ENCODE results near the gene MIF. TPM values are rescaled to one million over a fixed set of nuclear protein-coding genes. Genes with fewer than 3 reads are reported as not detected.

The MIF gene
- total RNA-seq, 2 experiments from 2014 or later, result 716 to 730 TPM

DNA sequence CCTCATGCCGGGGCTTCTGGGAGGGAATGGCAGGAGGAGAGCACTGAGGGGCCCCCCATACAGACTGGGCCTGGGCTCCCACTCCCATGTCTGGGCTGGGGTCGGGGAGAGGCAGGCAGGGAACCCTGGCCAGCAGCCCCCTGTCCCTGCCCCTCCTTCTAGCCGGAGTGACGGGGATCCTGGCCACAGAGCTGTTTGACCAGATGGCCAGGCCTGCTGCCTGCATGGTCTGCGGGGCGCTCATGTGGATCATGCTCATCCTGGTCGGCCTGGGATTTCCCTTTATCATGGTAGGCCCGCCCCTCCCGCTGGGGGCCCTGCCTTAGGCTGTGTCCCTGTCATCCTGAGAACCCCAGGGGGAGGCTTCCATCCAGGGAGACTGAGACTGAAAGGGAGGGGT lies 10.0 kb upstream of the MIF start:
- CTCF ChIA-PET, result interaction anchor here (1.9 to 4.1 kb wide), 2 partner anchors 10 to 19 kb away, joined by 4 to 23 read pairs; partner anchors contain the start of gene MIF
- no peaks in the 10 kb centered on the region for H3K27me3 Mint-ChIP-seq
- H3K36me3 Mint-ChIP-seq (ENCODE audit: low read depth), result no peaks in the 10 kb centered on the region
- H3K9me3 Mint-ChIP-seq, result no peaks in the 10 kb centered on the region
- no peak overlapping the region for H3K4me3 Mint-ChIP-seq
- H3K27ac Mint-ChIP-seq, result no peak overlapping the region
- H3K4me1 Mint-ChIP-seq, result no peaks in the 10 kb centered on the region
- POLR2A ChIA-PET, result no interaction called here
- DNase-seq, result no peak

DNA sequence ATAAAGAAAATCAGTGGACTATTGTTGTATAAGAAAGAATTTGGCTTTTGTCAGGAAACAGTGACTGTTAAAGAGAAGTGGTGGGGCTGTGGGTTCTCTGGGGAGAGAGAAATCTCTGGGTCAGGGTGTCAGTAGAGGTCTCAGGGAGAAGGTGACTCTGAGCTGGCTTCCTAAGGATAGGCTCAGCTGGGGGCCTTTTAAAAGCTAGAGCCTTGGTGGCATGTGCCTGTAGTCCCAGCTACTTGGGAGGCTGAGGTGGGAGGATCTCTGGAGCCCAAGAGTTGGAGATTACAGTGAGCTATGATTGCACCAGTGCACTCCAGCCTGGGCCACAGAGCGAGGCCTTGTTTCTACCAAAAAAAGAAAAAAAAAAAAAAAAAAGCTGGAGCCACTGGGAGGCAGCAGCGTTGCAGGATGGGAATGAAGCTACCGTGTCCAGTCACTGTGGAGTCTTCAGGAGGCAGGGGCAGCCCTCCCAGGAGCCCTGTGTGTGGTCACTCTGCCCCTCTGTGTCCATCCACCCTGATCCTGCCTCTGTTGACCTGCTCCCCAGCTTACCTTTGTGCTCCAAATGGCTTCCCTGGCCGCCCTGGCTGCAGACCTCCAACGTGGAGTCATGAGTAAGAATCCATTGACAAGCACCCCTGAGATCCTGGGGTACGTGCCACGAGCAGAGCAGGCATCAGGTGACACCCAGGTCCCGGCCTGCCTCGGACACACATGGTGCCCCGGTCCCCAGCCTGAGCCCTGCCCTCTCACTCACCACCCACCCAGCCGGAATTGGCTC lies 5.4 kb upstream of the MIF start:
- DNase-seq, result no peak
- H3K36me3 Mint-ChIP-seq (ENCODE audit: low read depth), result no peaks in the 10 kb centered on the region
- H3K9me3 Mint-ChIP-seq, result no peaks in the 10 kb centered on the region
- H3K27me3 Mint-ChIP-seq, result no peaks in the 10 kb centered on the region
- H3K4me1 Mint-ChIP-seq, result peaks cover 11% of the 10 kb centered on the region
- no peak overlapping the region for H3K27ac Mint-ChIP-seq
- H3K4me3 Mint-ChIP-seq, result no peak overlapping the region
- ChIA-PET CTCF (interaction anchor here (1.3 kb wide), 1 partner anchor 25 kb away, joined by 4 read pairs; no protein-coding TSS in a partner anchor), POLR2A (interaction anchor here (0.6 kb wide), 1 partner anchor 304 kb away, joined by 3 read pairs; no protein-coding TSS in a partner anchor)

DNA sequence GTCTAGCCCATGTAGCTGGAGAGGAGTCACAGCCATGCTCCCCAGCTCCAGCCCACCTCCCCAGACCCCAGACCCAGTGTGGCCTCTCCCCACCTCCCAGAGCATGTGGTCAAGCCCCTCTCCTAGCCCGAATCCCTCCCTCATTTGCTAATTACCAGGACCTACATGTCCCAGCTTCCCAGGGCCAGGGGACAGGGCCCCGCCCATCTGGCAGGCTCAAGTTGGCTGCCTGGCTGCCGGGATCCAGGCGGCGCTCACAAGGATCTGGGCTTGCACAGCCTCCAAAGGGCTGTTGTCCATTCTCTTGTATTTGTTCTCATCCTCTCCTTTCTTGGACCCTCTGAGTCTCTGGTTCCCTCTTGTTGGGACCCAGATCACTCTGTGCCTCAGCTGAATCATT lies 4.6 kb upstream of the MIF start:
- H3K9me3 Mint-ChIP-seq, result no peaks in the 10 kb centered on the region
- ChIA-PET POLR2A (no interaction called here), CTCF (interaction anchor here (1.2 to 1.4 kb wide), 3 partner anchors 26 to 267 kb away, joined by 4 read pairs; partner anchors contain the start of gene SLC2A11)
- no peaks in the 10 kb centered on the region for H3K27me3 Mint-ChIP-seq
- peaks cover 2% of the 10 kb centered on the region for H3K36me3 Mint-ChIP-seq (ENCODE audit: low read depth)
- no peak overlapping the region for H3K27ac Mint-ChIP-seq
- H3K4me1 Mint-ChIP-seq, result peaks cover 12% of the 10 kb centered on the region
- no peak overlapping the region for H3K4me3 Mint-ChIP-seq
- DNase-seq, result no peak

DNA sequence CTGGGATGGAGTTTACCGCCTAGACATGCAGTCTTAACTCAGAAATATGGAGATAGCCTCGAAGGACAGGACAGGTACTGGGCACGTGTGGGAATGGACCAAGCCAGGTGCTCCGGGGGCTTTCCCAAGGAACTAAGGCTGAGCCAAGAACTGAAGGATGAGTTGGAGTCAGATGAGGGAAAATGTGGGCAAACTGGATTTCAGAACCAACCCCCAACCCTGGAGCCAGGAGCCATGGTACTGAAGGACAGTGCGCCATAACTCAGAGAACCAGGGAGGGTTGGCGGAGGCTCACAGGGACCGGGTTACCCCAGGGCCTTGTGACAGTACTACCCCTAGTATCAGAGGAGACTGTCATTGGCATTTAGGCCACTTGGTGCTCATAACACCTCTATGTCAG lies 2.5 kb upstream of the MIF start:
- Mint-ChIP-seq H3K4me1 (peaks cover 24% of the 10 kb centered on the region), H3K27ac (no peak overlapping the region), H3K4me3 (no peak overlapping the region), H3K9me3 (no peaks in the 10 kb centered on the region), H3K27me3 (no peaks in the 10 kb centered on the region), H3K36me3 (ENCODE audit: low read depth) (peaks cover 13% of the 10 kb centered on the region)
- no peak for DNase-seq
- ChIA-PET CTCF (no interaction called here), POLR2A (no interaction called here)

DNA sequence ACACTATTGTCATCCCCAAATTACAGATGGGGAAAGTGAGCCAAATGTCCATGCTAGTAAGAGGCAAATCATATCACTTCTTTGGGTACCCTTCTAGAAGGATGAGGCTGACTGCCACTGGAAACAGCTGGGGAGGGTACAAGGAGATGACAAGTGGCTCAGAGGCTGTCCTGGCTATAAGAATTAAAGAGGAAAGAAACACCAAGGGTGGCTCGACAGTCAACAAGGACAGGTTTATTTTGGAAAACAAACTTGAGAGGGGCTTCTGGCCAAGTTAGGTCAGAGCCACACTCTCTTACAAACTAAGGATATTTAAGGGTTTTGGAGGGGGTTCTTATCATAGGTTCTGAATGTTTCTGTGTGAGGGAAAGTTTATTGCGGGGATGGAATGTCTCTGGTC lies 2.1 kb upstream of the MIF start:
- no peaks in the 10 kb centered on the region for H3K9me3 Mint-ChIP-seq
- no peaks in the 10 kb centered on the region for H3K27me3 Mint-ChIP-seq
- H3K27ac Mint-ChIP-seq, result peak overlapping the region; percentile 98
- peaks cover 27% of the 10 kb centered on the region for H3K4me1 Mint-ChIP-seq
- no peak overlapping the region for H3K4me3 Mint-ChIP-seq
- DNase-seq, result no peak
- ChIA-PET CTCF (interaction anchor here (2.9 kb wide), 1 partner anchor 18 kb away, joined by 24 read pairs; no protein-coding TSS in a partner anchor), POLR2A (no interaction called here)
- peaks cover 17% of the 10 kb centered on the region for H3K36me3 Mint-ChIP-seq (ENCODE audit: low read depth)

DNA sequence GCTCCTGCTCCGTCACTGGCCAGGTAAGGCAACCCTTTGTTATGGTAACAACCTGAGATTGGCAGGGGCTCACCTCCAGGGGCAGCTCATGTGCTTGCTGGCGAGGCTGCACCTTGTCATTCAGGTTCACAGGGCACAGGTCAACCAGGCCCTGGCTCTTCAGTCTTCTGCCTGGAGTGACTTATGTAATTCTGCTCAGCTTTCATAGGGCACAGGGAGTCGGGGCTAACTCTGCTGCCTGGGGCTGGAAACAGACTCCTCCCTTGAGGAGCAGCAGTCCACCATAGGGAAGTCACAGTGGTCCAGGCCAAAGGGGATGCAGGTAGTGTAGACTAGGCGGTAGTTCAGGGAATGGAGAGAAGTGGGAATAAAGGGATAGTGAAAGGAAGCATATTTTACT lies 1.5 kb upstream of the MIF start:
- CTCF ChIA-PET, result interaction anchor here (2.9 kb wide), 1 partner anchor 18 kb away, joined by 24 read pairs; no protein-coding TSS in a partner anchor
- peaks cover 30% of the 10 kb centered on the region for H3K4me1 Mint-ChIP-seq
- DNase-seq, result no peak
- H3K9me3 Mint-ChIP-seq, result no peaks in the 10 kb centered on the region
- H3K27me3 Mint-ChIP-seq, result no peaks in the 10 kb centered on the region
- H3K27ac Mint-ChIP-seq, result peak overlapping the region; percentile 98
- peaks cover 21% of the 10 kb centered on the region for H3K36me3 Mint-ChIP-seq (ENCODE audit: low read depth)
- POLR2A ChIA-PET, result no interaction called here
- peak overlapping the region; percentile 95 for H3K4me3 Mint-ChIP-seq

DNA sequence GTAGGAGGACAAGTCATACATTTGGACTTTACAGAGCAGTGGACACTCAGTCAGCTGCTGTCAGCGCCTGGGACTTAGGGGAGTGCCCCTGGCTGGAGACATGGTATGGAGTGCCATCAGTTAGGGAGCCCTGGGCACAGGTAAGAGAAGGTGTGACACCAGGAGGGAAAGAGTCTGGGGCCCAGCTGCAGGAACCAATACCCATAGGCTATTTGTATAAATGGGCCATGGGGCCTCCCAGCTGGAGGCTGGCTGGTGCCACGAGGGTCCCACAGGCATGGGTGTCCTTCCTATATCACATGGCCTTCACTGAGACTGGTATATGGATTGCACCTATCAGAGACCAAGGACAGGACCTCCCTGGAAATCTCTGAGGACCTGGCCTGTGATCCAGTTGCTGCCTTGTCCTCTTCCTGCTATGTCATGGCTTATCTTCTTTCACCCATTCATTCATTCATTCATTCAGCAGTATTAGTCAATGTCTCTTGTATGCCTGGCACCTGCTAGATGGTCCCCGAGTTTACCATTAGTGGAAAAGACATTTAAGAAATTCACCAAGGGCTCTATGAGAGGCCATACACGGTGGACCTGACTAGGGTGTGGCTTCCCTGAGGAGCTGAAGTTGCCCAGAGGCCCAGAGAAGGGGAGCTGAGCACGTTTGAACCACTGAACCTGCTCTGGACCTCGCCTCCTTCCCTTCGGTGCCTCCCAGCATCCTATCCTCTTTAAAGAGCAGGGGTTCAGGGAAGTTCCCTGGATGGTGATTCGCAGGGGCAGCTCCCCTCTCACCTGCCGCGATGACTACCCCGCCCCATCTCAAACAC lies 850 bp upstream of the MIF start:
- DNase-seq, result no peak
- Mint-ChIP-seq H3K27me3 (no peaks in the 10 kb centered on the region), H3K4me1 (peaks cover 34% of the 10 kb centered on the region), H3K27ac (peak overlapping the region; percentile 98), H3K36me3 (ENCODE audit: low read depth) (peaks cover 23% of the 10 kb centered on the region), H3K4me3 (peak overlapping the region; percentile 95), H3K9me3 (no peaks in the 10 kb centered on the region)
- POLR2A ChIA-PET, result interaction anchor here (0.5 to 1.6 kb wide), 5 partner anchors 10 to 156 kb away, joined by 4 to 8 read pairs (median 4); partner anchors contain the start of gene SLC2A11
- CTCF ChIA-PET, result interaction anchor here (0.6 to 2.9 kb wide), 24 partner anchors 10 to 320 kb away, joined by 3 to 24 read pairs (median 5); partner anchors contain the start of genes CABIN1 and SLC2A11

DNA sequence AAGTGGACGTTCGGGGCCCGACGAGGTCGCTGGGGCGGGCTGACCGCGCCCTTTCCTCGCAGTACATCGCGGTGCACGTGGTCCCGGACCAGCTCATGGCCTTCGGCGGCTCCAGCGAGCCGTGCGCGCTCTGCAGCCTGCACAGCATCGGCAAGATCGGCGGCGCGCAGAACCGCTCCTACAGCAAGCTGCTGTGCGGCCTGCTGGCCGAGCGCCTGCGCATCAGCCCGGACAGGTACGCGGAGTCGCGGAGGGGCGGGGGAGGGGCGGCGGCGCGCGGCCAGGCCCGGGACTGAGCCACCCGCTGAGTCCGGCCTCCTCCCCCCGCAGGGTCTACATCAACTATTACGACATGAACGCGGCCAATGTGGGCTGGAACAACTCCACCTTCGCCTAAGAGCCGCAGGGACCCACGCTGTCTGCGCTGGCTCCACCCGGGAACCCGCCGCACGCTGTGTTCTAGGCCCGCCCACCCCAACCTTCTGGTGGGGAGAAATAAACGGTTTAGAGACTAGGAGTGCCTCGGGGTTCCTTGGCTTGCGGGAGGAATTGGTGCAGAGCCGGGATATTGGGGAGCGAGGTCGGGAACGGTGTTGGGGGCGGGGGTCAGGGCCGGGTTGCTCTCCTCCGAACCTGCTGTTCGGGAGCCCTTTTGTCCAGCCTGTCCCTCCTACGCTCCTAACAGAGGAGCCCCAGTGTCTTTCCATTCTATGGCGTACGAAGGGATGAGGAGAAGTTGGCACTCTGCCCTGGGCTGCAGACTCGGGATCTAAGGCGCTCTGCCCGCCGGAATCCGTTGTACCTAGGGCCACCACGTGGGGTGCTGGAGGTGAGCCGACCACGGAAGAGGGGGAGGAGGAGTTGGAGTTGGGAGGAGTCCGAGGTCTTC lies 771 bp downstream of the MIF start:
- Mint-ChIP-seq H3K36me3 (ENCODE audit: low read depth) (peaks cover 23% of the 10 kb centered on the region), H3K27ac (peak overlapping the region; percentile 98), H3K4me3 (peak overlapping the region; percentile 95), H3K9me3 (no peaks in the 10 kb centered on the region), H3K4me1 (peaks cover 34% of the 10 kb centered on the region), H3K27me3 (no peaks in the 10 kb centered on the region)
- ChIA-PET CTCF (interaction anchor here (0.7 to 2.9 kb wide), 28 partner anchors 9 to 318 kb away, joined by 3 to 24 read pairs (median 5); partner anchors contain the start of genes CABIN1, DRICH1, SLC2A11 and ZNF70), POLR2A (interaction anchor here (0.6 to 1.6 kb wide), 4 partner anchors 14 to 260 kb away, joined by 4 to 8 read pairs (median 6); partner anchors contain the start of gene SLC2A11)
- DNase-seq, result peak; percentile 77

DNA sequence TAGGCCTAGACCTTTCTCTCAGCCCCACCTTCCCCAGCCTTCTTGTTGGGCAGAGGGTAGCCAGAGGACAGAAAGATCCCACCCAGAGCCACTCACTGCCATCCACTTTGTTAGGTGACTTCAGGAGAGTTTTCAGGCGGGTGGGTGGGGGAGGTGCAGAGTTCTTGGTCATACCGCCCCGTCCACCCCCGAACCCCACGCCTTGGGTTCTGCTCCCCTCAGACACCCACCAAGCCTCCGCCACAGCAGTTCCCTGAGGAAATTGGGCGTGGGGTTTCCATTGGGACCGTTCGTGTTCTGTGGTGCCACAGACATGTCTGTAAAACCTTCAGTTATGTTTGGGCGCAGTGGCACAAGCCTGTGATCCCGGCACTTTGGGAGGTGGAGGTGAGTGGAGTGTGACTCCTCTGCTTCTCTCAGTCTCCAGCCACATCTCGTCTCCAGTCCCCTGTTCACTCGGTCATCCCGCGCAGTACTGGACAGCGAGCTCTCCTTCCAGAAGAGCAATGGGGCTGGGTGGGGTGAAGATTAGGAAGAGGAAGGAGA lies 1.5 kb downstream of the MIF start:
- POLR2A ChIA-PET, result no interaction called here
- Mint-ChIP-seq H3K27ac (peak overlapping the region; percentile 98), H3K4me1 (peaks cover 34% of the 10 kb centered on the region), H3K4me3 (peak overlapping the region; percentile 95), H3K36me3 (ENCODE audit: low read depth) (peaks cover 23% of the 10 kb centered on the region), H3K9me3 (no peaks in the 10 kb centered on the region), H3K27me3 (no peaks in the 10 kb centered on the region)
- DNase-seq, result no peak
- CTCF ChIA-PET, result interaction anchor here (1.0 kb wide), 1 partner anchor 15 kb away, joined by 4 read pairs; no protein-coding TSS in a partner anchor

DNA sequence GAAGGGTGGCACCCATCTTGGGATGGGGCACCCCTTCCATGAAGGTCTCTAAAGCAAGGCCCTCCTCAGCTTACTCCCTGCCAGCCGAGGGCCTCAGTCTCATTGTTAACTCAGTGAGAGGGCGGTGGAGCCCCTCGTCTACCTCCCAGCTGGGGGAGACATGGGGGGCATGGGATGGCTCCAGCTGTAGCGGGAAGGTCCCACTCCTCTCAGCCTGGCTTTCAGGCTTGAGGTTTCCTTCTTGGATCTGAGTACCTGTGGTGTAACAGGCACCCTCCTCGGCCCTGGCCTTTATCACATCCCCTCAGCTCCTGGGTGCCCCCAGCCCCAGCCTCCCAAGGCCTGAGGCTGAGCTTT lies 2.0 kb downstream of the MIF start:
- H3K4me1 Mint-ChIP-seq, result peaks cover 34% of the 10 kb centered on the region
- no peaks in the 10 kb centered on the region for H3K27me3 Mint-ChIP-seq
- peak overlapping the region; percentile 95 for H3K4me3 Mint-ChIP-seq
- H3K36me3 Mint-ChIP-seq (ENCODE audit: low read depth), result peaks cover 23% of the 10 kb centered on the region
- POLR2A ChIA-PET, result no interaction called here
- CTCF ChIA-PET, result interaction anchor here (1.0 kb wide), 1 partner anchor 14 kb away, joined by 4 read pairs; no protein-coding TSS in a partner anchor
- no peak for DNase-seq
- H3K27ac Mint-ChIP-seq, result no peak overlapping the region
- no peaks in the 10 kb centered on the region for H3K9me3 Mint-ChIP-seq

DNA sequence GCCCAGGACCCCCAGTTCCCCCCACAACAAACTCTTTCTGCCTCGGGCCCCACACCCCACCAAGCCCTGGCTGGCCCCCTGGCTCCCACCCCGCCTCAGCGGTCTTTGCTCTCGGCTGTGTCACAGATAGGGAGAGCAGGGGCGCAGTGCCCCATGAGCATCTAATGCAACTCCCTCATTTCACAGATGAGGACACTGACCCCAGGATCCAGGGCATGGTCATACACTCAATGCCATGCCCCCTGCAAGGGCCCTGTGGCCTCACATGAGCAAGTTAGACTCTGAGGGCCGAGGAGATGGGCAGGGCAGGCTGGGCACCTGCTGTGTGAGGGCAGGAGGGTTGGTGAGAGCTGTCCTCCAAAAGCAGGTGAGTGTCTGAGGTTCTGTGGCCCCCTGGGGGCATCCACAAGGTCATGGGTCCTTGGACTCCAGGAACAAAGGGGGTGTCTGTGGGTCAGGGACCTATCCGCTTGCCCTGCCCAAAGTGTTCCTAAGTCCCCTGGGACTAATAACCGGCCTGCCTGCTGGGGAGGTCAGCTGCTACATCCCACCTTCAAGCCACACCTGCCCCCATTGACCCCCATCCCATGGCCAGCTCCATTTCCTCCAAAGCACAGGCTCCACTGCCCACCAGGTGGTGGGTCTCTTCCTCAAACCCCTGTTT lies 2.5 kb downstream of the MIF start:
- no peak for DNase-seq
- ChIA-PET CTCF (interaction anchor here (1.0 kb wide), 1 partner anchor 14 kb away, joined by 4 read pairs; no protein-coding TSS in a partner anchor), POLR2A (no interaction called here)
- H3K27ac Mint-ChIP-seq, result peak overlapping the region; percentile 4
- H3K4me3 Mint-ChIP-seq, result peak overlapping the region; percentile 22
- H3K9me3 Mint-ChIP-seq, result no peaks in the 10 kb centered on the region
- peaks cover 34% of the 10 kb centered on the region for H3K4me1 Mint-ChIP-seq
- H3K27me3 Mint-ChIP-seq, result no peaks in the 10 kb centered on the region
- peaks cover 23% of the 10 kb centered on the region for H3K36me3 Mint-ChIP-seq (ENCODE audit: low read depth)

Data from activated CD4-positive, alpha-beta T cell treated with anti-CD3 and anti-CD28 coated beads, Interleukin-2, amount 10 ng/mL, durations not matched to agents 7 days and 5 days (primary cell).